ENCODE measurements around the gene VIT. TPM values are rescaled to one million over a fixed set of nuclear protein-coding genes. Genes with fewer than 3 reads are reported as not detected.

VIT gene
- total RNA-seq, 1 donor: under 0.01 TPM

GRCh38 chr2:36805635-36806224 lies 109.2 kb downstream of the VIT start:
- no peak for TF ChIP-seq CTCF (IDR thresholded peaks at IDR 0.05; ENCODE audit: insufficient read depth, low read depth, low read length)
- DNase-seq (ENCODE audit: low read depth): no peak
- H3K4me3 ChIP-seq (ENCODE audit: low read depth, low read length): no peak overlapping the region

DNA sequence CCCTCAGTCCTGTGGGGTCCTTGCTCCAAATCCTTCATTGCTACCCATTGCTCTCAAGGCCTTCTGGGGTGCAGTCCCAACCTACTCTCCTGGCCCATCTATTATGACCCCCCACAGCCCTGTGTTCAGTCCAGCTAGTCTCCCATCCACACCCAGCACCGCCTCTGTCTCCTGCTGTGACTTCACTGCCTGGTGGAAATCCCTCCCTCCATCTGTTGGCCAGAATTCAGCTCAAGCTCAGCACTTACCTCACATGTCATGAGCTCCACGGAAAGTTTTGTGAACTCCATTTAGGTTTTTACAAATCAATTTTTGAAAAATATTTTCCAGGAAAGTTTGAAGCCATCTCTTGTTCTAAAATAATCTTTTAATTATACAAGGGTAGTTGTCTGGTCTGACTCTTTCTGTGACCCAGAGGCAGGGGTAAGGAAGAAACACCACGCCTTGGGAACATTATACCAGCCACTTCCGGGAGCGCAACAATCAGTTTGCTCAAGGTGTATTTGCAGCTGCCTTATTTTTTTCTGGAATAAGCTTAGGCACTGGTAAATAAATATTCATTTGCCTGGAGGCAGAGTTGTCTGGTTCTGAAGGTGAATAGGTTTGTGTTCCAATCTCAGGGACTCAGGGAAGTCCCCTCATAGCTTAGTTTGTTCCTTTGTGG lies 110.8 kb downstream of the VIT start:
- no peak for DNase-seq (ENCODE audit: low read depth)
- no peak for TF ChIP-seq CTCF (IDR thresholded peaks at IDR 0.05; ENCODE audit: insufficient read depth, low read depth, low read length)
- no peak overlapping the region for H3K4me3 ChIP-seq (ENCODE audit: low read depth, low read length)

- no peak overlapping the region for H3K4me3 ChIP-seq (ENCODE audit: low read depth, low read length)
- TF ChIP-seq CTCF (IDR thresholded peaks at IDR 0.05; ENCODE audit: insufficient read depth, low read depth, low read length): no peak
- no peak for DNase-seq (ENCODE audit: low read depth)
Observed at GRCh38 chr2:36808386-36809068, 112.0 kb downstream of the VIT start.

DNA sequence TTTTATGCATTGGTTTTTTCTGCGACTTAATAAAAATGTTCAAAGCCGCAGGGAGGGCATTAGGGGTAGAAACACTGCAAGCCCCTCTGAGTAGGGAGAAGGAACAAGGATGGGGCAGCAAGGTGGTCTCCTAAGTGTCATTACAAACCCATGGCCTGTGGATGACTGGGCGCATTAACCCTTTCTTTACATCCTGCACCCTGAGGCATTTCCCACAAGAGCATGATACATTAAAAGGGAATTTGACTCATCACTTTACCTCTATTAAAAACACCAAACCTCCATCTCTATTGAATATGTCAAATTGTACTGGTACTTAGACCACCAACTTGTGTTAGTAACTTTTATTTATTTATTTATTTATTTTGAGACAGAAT lies 112.5 kb downstream of the VIT start:
- no peak for DNase-seq (ENCODE audit: low read depth)
- no peak overlapping the region for H3K4me3 ChIP-seq (ENCODE audit: low read depth, low read length)
- TF ChIP-seq CTCF (IDR thresholded peaks at IDR 0.05; ENCODE audit: insufficient read depth, low read depth, low read length): no peak

DNA sequence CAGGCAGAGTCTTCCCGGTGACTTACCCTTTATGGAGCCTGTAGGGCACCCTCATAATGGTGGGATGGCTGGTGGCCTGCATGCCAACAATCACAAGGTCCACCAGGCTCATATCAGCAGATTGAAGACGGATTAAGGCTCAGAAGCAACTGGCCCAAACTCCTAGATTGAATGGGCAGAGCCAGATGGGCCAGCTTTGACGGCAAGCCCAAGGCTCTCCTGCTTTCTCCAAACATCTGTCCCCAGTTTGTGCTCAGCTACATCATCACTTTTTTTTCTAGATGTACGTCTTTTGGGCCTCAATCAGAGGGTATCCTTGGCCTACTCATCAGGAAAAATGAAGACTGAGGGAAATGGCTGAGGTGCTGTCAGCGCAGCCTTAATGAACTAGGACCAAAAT lies 114.6 kb downstream of the VIT start:
- TF ChIP-seq CTCF (IDR thresholded peaks at IDR 0.05; ENCODE audit: insufficient read depth, low read depth, low read length): no peak
- no peak overlapping the region for H3K4me3 ChIP-seq (ENCODE audit: low read depth, low read length)
- no peak for DNase-seq (ENCODE audit: low read depth)

DNA sequence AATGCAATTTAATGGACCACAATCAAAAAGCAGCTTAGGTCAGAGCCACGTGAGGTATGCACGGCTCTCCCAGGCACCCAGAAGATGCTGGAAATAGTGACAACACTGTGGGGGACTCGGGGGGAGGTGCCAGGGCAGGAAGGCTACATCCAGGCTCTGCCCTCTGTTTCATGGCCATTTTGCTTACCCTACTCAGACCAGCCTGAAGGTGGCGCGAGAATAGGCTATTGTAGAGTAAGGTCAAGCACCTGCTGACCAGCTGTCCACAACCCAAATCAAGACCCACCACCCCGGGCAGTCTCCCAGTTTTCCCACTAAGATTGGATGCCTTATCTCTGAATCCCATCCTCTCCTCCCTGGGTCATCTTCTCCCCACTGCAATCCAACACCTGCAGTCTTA lies 115.7 kb downstream of the VIT start:
- no peak for DNase-seq (ENCODE audit: low read depth)
- no peak overlapping the region for H3K4me3 ChIP-seq (ENCODE audit: low read depth, low read length)
- TF ChIP-seq CTCF (IDR thresholded peaks at IDR 0.05; ENCODE audit: insufficient read depth, low read depth, low read length): peak; percentile 38
